Fibroblast of peridontal ligament (primary cell): ENCODE results near the gene WDR93.
A peak's percentile ranks its signal among the peaks of the same experiment; 100 is the strongest.

Experiments
- DNase-seq: peaks from one replicate; pipeline ENCODE4 v3.0.0-alpha.2; 2010; ENCODE audit errors: extremely low read depth

The WDR93 gene

DNA sequence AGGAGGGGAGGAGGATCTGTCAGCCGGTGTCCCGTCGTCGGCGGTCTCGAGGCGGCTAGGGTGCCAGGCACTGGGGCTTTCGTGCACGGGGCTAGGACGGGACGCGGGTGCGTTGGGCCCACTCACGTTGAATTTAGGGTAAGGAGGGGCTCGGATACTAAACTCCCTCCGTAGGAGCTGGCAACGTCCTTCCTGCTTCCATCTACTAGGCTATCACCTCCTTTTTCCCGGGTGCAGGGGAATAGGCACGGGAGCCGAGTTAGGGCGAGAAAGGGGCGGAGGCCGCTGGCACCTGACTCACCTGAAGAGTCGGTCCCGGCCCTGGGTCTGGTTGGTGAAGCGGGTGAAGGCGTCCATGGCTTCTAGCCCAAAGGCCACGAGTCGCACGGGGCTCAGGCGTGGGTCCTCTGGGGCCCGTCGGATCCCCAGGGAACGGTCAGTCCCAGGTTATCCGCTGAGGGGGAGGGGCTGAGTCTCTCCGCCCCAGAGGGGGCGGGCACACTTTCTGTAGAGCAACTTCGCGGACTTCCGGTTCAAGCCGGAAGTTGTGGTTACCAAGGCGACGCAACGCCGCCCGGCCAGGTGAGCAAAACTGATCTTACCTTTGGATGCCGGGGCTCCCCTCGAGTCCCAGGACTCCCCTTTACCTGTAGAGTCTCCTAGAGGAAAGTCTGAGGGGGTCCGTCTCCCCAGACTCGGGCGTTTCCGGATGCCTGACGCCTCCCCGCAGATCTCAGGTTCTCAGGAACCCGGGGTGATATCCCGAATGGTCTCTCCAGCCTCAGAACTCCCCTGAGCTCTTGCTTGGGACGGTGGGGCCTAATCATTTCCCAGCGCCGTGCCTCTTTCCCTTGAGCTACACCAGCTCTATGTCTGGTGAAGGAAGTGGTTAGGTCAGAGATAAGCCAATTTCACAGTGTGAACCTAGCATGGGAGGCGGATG is at the start of gene WDR93, which contains the start of gene PEX11A:
Gene WDR93, plus strand, starts transcription at position 536 of the 943 bp plus-strand sequence. CDS start 10,936 bp downstream, outside the sequence.
Gene PEX11A, minus strand, starts transcription at position 479 of the 943 bp plus-strand sequence. Its CDS starts 122 bp downstream, at position 357.
- DNase-seq = peak; percentile 51

DNA sequence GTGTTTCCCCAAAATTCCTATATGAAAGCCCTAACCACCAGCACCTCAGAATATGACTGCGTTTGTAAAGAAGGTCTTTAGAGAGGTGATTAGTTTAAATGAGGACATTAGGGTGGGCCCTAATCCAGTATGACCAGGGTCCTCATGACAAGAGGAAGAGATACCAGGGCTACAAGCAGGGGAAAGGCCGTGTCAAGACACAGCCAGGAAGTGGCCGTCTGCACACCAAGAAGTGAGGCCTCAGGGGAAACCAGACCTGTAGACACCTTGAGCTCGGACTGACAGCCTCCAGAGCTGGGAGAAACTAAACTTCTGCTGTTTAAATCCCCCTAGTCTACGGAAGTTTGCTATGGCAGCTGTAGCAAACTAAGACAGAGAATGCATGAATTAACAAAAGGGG is 49.6 kb upstream of the WDR93 start:
- DNase-seq = no peak

DNA sequence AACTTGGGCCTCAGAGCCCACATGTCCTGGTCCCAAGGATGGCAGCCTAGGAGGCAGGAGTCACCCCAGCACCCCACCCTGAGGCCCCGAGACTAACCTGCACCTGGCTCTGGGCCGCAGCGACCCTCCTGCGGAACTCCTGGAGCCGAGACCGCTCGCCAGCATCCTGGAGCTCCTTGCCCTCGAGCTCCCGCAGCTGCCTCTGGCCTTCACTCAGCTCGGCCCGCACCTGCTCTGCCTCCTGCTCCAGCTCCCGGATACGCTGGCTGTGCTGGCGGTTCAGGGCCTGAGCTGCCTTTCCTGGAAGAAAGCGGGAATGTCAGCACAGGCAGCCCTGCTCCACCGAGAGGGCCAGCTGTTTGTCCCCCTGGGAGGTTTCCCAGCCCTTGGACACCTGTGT is 48.5 kb upstream of the WDR93 start:
- no peak for DNase-seq

DNA sequence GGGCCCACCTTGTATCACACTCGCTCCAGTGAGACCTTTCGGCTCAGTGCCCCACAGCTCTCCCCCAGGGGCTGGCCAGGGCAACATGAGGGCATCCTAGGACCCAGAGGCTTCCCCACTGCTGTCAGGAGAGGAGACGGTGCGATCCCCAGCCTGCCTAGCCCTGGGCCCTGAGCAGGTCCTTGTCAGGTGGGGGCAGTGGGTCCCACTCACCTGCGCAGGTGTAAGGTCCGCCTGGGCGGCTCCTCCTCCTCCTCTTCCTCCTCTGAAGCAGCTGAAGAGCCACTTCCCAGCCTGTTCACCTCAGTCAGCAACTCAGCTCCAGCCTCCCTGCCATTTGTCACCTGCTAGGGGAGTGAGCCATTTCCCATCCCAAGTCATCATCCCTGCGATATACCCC is 44.9 kb upstream of the WDR93 start:
- no peak for DNase-seq

DNA sequence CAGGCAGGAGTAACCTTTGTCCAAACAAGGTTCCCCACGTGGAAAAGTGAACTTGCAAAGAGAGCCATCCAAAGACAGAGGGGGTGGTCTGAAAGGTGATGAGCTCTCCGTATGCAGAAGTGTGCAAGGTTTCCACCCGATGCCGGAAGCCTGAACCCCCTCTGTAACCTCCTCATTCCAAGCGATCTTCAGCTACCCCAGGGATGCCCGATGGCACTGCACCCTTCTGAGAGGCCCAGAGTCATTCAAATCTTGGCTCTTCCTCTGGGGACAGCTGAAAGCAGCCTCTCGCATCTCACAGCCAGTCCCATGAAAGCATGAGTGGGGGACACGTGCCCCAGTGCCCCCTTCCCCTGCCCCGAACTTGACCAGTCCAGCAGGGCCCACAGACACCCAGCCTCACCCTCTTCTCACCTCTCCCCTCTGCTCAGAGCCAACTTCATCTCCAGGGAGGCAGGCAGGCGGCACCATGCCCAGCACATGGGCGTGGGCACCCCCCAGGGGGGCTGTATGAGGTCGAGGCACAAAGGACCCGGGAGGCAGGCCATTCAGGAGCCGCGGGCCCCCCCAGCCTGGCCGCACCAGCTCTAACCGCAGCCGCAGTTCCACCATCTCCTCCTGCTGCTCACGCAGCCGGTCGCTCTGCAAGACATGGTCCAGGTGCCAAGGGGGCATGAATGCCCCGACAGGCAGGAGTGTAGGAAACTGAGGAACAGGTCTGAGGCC is 44.0 kb upstream of the WDR93 start:
- no peak for DNase-seq

DNA sequence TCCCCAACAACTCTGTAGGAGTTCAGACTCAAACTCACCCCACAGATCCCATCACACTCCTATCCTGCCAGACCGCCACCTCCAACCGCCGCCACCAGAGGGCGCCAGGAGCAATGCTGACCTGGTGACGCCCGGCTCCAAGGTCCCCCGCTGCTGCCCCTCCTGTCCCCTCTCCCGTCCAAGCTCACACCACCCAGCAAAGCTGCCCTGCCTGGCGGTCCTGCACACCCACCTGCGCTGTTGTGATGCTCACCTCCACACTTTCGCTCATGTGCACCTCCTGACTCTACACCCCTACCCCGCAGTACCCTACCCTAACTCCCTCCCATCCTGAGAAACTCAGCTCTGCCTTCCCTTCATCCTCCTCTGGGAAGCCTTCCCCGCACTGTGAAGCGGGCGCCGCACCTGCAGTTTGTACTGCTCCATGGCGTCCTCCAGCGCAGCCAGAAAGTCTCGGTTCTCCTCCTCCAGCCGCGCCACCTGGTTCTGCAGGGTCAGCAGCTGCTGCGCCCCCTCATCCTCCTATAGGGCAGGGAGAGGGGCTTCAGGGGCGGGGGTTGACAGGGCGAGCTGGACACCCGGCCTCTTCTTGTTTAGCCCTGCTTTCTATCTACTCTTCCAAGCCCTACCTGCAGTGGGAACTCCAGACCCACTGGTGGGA is 43.3 kb upstream of the WDR93 start:
- DNase-seq = peak; percentile 48

DNA sequence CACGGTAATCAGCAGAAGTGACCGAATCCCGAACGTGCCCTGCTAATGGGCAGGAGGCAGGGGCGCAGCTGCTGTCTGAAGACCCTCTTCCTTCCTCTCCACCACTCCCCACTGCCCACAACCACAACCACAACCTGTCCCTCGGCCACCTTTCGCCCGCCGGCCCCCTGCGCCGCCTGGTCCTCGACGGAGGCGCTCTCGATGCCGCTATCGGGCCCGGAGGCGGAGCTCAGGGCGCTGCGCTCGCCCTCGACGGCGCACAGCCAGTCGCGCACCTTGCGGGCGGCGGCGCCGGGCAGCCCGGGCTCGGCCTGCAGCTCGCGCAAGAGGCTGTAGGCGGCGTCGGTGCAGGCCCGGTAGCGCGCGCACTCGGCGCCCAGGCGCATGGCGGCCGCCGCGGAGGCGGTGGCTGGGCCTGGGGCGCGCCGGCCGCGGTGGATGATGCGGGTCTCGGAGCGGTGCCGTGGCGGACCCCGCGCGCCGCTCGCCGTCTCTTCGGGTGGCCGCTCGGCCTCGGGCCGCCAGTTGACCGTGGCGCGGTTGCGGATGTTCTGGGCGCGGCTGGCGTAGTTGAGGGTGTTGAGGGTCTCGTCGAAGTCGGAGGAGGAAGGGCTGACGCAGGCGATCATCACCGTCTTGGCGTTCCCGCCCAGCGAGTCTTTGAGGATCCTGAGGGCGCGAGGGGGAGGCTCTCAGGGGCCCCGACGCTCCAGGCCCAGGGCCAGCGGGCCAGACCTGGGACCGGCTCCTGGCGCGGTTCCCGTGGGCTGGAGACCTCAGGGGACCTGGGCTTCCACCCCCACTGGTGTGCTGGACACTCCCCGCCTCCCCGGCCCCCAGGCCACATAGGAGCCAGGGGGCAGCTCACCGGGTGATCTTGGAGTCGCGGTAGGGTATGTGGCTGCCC is 42.3 kb upstream of the WDR93 start:
- DNase-seq = no peak

DNA sequence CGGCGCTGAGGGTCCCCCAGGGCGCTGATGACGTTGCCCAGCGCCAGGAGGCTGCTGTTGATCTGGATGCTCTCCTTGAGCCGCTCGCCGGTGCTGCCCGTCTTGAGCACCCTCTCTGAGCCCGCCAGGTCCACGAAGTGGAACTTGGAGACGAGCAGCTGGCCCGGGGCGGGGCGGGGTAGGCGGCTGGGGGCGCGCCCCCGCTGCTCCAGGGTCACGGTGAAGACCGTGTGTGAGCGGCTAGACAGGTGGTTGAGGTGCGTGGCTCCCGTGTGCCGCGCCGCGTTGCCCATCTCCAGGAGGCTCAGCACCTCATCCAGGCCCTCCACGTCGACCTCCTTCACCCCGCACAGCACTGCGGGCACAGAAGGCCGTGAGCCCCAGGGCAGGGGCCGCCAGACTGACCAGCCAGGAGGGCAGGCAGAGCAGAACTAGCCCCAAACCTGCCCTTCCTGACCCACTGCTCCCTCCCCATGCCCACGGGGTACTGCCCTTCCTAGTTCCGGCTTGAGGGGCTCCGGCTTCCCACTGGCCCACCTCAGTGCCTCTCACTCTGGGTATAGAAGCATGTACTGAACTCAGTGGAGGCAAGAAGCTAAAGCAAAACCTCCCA is 41.5 kb upstream of the WDR93 start:
- no peak for DNase-seq

DNA sequence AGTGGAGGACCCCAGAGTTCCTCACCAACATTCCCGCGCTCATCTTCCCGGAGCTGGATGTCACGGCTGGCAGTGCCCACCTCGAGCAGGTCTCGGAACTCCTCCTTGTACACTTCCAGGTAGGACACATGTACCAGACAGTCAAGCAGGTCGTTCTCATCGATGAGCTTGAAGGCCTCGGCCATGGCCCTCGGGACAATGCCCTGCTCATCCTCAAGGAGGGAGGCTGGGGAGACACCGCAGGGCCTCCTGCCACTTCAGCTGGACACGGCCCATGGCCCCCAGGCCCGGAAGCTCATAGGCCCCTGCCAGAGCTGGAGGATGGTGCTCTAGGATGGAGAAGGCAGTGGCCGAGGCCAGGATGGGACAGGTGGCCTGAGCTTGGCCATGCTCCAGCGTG is 40.9 kb upstream of the WDR93 start:
- DNase-seq = no peak

DNA sequence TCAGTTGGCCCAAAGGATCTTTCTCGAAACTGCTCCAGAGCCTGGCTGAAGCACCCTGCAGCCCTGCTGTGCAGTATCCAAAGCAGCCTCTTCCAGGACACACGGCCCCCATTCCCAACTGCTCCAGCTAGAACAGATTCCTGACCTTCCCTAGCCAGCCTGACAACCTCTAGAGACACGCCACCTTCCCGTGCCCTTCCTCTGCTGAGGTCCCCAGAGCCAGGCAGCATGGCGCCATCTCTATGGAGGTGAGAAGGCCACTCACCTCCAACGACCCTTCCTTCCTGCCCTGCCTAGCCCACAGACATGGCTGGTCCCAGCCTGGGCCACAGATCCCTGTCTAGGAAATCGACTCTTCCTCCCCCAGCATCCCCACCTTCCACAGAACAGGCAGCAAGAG is 38.5 kb upstream of the WDR93 start:
- no peak for DNase-seq

DNA sequence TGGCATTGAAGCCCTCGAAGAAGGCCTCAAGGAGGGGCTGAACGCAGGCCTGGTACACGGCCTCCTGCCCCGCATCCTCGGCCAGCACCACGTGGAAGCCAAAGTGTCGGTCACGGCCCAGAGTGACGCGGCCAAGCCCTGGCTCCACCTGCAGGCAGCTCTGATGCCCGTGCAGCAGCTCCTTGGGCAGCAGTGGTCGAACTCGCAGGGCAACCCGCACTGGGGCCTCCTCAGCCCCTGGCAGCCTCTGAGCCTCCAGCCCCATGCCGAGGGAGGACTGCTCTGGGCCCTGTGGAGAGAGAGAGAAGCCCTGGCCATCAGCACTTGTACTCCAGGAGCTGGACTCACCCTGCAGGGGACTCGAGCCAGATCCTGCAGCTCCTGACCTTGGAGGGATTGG is 37.9 kb upstream of the WDR93 start:
- no peak for DNase-seq

DNA sequence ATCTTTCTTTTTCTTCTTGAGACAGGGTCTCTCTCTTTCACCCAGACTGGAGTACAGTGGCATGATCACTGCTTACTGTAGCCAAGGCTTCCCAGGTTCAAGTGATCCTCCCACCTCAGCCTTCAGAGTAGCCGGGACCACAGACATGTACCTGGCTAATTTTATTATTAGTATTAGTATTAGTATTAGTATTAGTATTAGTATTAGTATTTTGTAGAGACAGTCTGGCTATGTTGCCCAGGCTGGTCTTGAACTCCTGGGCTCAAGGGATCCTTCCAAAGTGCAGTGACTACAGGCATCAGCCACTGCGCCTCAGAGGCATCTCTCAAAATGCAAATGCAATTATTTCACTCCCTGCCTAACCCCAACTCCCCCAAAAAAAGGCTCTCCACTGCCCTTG is 37.0 kb upstream of the WDR93 start:
- no peak for DNase-seq

DNA sequence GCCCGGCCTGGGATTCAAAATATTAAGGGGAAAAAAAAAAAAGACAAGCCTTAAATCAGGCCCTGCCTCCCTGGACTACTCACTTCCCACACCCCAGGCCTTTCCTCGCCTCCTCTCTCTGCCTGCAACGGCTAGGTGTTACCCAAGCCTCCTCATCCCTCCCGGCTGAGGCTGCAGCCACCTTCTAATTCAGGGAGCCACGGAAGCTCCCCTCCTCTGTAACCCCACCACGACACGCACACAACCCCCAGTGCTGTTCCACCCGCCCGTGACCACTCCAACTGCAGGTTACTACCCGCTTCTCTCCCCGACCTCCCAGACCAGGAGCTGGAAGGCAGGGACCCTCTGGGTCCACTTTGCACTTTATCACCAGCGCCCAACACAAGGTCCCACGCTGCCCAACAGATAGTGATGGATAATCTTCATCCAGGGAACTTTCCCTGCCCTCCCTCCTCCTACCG is 36.3 kb upstream of the WDR93 start:
- peak; percentile 34 for DNase-seq

DNA sequence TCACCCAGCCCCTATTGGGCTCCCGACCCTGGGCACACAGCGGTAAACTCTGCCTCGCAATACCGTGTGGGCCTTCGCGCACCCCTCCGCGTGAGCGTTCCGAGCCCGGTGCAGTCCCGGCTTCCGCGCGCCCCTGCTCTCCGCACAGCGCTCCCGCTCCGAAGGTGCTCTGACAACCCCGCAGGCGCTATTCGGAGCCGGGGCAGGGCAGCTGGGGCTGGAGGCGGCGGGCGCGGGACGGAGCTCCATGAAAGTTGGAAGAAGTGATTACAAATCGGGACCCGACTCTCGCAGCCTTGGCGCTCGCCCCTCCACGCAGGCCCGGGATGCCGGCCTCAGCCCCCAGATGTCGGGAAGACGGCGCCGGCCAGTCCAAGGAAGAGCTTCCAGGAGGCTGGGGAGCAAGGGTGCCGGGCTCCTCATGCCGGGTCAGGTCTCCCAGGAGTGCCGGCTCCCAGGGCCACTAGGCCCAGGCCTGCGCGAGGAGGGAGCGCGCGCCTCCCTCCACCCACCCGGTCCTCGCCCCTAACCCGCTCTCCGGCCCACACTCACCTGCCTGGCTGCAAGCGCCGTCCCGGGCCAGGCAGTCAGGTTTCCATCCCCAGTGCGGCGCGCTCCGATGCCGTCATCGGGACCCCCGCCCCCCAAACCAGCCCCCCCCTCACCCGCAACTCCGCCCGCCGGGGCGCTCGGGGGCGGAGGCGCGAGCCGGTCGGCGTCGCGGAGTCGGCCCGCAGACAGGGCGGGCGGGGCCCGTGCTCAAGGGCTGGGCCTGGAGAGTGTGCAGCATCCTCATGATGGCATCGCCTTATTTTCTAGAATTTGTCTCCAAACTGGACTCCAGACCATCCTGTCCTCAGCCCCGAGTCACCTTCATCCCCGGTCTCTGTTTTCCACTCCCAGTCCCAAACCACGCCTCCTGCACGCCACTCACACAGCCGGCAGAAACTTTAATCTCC is 35.5 kb upstream of the WDR93 start, which contains the start of gene KIF7:
Gene KIF7, minus strand, starts transcription at position 621 of the 959 bp plus-strand sequence. CDS start 2,537 bp downstream, outside the sequence.
- peak; percentile 32 for DNase-seq

DNA sequence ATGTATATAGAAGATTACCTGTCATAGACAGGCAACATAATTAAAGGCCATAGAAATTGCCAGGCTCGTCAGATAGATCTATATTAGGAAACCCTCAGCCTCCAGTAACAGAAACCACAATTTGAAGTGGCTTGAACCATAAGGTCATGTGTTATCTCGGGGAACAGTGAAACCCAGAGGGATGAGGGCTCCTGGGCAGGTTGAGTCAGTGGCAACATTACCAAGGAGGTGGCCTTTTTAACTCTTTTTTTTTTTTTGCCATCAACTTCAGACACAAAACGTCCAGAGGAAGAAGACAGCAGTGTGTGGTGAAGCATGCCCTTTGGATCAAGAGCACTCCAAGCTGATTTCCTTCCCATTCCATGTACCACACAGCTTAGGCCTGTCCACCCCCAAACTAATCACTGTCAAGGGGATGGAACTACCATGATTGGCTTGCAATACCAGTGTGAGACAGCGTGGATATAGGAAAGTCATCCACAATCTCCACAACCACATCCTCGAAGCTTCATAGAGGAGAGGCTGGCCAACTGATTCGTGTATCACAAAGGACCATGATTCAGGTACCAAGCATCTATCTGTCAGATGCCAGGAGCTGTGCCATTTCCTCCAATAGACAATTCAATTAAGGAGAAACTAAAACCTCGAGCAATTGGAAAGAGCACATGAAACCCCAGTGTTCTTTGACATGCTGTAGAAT is 34.3 kb upstream of the WDR93 start:
- no peak for DNase-seq

DNA sequence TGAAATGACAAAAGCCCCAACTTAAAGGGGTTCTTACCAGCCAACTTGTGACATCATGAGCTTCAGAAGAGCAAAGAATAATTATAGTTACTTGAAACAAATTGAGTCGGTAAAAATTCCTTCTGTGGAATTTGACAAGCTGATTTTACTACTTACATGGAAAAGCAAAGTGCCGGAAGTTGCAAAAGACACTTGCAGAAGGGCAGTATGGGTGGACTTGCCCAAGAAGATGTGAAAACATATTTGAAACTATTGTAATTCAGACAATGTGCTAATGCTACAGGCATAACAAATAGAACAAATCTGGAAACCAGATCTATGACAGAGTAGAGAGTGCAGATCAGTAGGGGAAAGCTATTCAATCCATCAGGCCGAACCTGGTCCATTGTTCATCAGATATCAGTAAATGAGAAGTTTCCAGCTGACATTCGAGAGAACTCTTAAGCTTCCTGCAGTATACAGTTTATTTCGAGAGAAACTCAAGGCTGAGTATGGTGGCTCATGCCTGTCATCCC is 32.9 kb upstream of the WDR93 start:
- DNase-seq = no peak

DNA sequence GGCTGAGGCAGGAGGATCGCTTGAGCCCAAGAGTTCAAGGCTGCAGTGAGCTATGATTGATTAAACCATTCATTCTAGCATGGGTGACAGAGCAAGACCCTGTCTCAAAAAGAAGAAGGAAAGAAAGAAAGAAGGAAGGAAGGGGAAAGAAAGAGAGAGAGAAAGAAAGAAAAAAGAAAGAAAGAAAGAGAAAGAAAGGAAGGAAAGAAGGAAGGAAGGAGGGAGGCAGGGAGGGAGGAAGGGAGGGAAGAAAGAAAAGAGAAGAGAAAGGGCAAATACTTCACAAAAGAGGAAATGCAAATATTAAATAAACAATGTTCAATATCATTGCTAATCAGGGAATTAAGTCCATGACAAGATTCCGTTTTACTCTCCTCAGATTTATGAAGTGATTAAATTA is 31.3 kb upstream of the WDR93 start:
- no peak for DNase-seq

DNA sequence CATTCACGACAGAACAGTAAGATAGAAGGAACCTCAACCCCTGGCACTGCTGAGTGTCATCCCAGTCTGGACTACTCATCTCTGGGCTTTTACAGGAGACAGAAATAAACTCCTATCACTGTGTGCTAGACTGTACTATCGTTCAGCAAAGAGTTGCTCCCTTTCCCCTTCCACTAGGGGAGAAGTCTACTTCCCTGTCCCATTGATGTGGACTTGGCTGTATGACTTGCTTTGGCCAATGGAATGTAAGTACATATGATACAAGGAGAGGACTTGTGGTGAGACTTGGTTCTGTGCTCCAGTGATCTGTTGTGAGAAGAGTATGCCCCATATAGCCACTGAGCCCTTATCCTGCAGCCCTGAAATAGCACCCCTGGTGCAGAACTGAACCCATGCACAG is 30.1 kb upstream of the WDR93 start:
- DNase-seq = no peak
